RPMI7951 (cell line): ENCODE measurements around the gene MEIS1. TPM values are rescaled to one million over a fixed set of nuclear protein-coding genes. Genes with fewer than 3 reads are reported as not detected.
A peak's percentile ranks its signal among the peaks of the same experiment; 100 is the strongest.

ENCODE experiments used
- DNase-seq: peaks from one replicate; pipeline ENCODE4 v3.0.0-alpha.2; 2012; ENCODE audit warnings: low read depth
- total RNA-seq: library from RNA; depleted of rRNA; stranded (reverse); fragments of >200 nt; shearing (Covaris generic); gene quantifications from 2 replicates; pipeline ENCODE4 v1.2.3, GENCODE V29; 2014

MEIS1 gene
- total RNA-seq, 1 experiment from 2014 or later, result 6.2 TPM

DNA sequence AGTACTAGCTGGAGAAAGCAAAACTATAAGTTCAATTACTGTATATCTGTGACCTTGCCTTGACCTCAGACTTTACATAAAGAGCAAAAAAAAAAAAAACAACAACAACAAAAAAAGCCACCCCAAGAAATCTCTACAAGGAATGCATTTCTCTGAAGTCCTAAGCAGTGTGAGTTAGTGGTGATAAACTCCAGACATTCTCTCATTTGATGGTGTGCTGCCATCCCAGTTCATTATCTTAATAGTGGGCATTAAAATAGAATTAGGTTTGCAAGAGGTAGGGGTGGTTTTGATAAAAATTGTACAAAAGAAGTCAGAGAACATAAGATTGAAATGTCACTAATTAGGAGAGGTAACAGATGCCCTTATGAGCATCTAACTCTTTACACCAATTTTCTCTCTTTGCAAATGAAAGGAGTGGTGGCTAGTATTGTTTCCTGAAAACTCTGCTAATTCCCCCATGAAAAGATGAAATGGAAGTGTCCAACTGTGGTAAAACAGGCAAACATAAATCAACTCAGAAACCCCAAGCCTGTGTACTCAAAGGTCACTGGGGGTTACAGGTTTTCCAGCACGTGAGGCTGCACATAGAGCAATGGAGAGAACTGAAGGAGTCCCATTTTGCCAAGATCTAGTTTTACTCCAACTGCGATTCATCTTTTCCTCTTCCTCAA lies 131.9 kb downstream of the MEIS1 start:
- no peak for DNase-seq

DNA sequence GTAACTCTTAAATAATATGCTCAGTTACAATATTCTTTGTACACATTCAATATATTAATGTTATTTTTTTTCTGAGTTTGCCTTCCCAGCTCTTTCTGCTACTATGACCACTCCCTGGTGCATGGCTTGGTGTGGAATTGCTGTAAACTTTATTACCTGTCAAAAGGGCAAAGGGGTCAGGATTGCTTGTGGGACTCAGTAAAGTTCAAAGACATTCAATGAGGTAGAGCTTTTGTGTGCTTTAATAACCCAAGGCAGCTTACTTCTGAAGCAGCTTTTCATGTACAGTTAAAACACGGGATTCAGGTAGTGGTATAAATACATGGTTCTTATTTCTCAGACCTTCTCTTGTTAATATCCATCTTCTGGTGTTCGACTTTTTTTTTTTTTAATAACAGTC lies 132.8 kb downstream of the MEIS1 start:
- no peak for DNase-seq

DNA sequence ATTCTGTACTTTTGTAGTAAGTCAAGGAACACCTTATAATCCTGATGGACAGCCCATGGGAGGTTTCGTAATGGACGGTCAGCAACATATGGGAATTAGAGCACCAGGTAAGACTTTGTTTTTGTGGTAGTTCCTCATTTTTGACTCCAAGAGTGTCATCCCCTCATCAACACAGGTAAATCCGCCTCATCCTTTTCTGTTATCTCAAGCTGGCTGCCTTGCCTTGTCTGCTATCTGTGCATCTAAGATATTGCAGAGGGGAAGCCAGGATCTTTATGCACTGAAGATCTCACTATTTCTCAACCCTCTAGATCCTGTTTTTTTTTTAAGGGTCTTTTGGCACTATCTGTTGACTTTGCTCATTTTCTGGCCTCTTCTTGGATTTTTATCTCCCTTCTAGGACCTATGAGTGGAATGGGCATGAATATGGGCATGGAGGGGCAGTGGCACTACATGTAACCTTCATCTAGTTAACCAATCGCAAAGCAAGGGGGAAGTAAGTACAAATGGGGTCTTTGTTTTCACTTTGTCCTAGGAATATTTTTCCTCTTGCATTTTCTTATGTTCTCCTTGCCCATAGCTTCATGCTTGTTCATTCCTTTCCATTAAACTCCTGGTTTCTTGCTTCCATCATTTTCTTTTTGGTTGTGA lies 133.8 kb downstream of the MEIS1 start:
- DNase-seq, result no peak

DNA sequence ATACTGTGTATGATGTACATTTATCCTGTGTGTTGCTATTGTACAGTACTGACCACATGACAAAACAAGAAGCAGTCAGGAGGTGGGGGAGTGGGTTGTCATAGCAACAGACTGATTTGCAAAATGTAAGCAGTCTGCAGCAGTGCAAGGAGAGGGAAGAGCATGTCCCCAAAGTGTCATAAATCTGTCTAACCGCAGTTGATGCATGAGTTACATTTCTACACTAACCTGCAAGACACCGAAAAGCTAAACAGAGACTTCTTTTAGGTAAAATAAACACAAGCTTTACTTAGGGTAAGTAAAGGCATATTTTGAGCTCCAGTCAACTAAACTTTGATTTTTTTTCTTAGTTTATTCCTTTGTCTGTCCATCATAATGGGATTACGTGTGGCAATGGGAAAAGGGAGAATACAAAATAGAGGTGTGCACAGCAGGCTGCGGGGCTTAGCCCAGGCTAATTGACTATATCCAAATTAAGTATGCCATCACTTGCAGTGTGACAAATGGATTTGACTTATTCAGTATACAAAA lies 134.5 kb downstream of the MEIS1 start:
- DNase-seq, result no peak

DNA sequence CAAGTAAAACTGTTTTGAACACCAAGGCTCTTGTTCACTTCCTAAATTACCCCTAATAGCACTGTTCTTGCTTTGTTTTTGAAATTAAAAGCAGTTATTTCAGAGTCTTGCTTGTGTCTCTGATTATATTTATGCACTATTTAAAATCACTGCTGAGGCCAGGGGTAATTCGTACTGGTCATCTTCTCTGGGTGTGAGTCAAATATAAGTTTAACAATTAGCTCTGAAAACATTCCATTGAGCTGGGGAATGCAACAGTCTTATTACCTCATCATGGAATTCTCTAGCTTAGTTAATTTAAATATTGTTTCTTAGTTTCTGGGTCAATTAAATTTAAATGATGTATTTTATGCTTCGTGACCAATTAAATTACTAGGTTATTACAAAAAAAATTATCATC lies 135.0 kb downstream of the MEIS1 start:
- DNase-seq, result no peak

DNA sequence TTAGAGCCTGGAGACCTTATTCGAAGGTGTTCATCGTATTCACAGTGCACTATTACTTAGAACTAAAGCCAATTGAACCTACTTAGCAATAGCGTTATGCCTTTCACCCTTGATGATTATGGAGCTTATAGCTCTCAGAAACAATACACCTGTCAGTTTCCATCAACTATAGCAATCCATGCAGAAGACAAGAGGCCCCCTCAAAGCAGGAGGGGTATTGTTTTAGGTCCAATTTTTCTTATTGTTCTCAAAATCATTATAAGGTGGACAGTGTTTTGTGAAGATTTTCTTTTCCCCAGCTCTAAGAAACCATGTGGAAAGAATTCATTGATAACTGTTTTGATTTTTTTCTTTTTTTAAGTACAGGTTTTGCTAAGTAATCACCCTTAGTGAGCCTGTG lies 135.5 kb downstream of the MEIS1 start:
- no peak for DNase-seq

DNA sequence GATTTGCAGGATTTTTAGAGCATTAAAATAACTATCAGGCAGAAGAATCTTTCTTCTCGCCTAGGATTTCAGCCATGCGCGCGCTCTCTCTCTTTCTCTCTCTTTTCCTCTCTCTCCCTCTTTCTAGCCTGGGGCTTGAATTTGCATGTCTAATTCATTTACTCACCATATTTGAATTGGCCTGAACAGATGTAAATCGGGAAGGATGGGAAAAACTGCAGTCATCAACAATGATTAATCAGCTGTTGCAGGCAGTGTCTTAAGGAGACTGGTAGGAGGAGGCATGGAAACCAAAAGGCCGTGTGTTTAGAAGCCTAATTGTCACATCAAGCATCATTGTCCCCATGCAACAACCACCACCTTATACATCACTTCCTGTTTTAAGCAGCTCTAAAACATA lies 137.0 kb downstream of the MEIS1 start:
- DNase-seq, result no peak

DNA sequence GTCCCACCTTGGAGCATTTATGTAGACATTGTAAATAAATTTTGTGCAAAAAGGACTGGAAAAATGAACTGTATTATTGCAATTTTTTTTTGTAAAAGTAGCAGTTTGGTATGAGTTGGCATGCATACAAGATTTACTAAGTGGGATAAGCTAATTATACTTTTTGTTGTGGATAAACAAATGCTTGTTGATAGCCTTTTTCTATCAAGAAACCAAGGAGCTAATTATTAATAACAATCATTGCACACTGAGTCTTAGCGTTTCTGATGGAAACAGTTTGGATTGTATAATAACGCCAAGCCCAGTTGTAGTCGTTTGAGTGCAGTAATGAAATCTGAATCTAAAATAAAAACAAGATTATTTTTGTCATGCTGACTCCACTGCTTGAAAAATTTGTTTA lies 137.5 kb downstream of the MEIS1 start:
- no peak for DNase-seq

DNA sequence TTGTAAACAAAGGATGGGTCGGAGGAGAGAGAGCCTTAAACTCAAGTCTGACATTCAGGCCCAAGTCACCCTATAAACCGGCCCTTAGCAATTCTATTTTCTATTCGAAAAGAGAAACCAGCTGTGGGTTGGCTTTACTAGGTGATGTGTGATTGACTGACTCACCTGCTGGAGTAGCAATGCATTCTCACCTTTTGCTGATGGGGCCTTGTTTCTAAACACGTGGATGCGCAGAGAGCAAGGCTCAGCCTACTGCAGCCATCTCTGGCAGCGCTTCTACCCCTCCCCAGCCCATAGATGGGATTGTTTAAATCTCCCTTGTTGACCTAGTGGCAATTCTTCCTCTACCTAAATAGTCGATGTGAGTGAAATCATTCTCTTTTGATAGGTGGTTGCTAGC lies 138.5 kb downstream of the MEIS1 start:
- DNase-seq, result no peak

DNA sequence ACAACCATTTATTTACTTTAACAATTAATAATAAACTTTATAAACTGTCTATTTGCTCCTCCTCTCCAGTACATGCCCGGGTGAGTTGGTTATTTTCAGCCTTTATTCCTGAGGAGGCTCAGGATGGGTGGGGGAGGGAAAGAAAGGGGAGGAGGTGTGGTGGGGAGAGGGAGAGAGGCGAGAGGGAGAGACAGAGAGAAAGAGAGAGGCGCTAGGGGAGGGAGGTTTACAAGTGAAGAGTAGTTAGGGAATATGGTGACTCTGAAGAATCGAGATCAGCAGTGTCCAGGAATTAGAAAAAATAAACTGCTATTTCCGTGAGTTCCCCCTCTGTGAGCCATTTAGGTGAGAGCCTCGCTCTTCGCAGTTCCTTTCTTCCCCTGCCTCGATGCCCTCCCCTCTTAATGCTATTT lies 138.9 kb downstream of the MEIS1 start:
- no peak for DNase-seq

DNA sequence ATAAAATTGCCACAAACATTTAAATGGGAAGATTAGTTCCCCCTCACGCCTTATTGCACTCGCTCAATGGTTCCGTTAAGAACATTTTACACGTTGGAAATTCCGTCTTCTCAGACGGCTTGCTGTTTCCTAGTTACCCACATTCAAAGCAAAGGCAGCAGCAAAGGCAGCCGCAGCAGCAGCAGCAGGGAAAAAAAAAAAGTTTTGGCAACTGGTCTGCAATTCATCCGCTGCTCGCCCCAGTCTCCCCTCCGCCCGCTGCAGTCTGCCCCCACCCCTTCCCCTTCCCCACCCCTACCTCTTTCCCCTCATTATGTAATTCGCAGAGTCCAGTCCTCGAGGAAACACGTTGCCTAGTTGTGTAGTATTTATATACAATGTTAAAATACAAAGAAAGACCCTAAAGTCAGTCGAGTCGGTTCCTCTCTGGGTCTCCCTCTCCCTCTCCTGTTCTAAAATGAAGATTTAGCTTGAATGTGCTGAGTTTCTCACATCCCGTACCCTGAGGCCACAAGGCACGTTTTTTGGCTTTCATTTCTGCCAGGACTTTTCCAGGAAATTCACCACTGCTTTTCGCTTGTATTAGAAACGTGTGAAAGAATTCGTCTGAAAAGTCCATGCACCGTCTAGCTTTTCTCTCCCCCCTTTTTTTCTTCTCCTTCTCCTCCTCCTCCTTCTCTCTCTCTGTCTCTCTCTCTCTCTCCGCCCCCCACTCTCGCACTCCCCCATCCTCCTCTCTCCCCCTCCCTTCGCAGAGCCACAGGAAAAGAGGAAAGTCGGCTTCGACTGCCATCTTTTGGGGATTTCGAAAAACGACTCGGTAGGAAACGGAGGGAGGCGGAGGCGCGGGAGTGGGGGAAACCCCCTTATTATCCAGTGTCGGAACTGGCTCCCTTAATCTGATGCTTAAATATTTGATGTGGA lies 140.0 kb downstream of the MEIS1 start:
- peak; percentile 71 for DNase-seq

DNA sequence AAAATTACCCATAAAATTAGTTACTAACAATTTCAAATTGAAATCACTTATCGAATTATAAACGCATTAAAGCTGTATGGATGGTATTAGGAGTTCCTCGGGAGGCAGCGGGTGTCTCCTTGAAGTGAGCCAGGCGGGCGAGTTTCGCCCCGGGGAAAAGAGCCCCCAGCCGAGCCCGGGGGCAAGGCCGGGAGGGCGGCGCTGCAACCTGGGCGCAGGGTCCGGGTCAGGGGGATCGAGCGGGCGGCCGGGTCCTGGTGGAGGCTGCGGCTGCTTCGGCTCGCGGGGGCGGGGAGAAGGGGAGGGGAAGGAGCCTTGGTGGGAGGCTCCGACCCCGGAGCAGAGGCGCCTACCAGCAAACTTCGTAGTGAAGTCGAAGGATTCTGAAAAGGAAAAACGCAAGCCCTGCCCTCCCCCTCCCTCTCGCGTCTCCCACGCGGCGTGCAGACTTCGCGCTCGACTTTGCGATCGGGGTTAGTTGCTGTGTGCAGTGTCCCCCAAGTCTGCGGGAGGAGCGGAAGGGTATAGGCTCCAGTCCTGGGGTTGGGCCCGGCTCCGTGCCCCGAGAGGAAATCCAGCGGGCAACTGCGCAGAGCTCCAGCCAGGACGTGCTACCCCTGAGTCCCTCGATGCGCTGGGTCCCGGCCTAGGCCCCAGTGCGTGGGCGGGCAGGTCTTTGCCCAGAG lies 140.8 kb downstream of the MEIS1 start:
- DNase-seq, result peak; percentile 16

DNA sequence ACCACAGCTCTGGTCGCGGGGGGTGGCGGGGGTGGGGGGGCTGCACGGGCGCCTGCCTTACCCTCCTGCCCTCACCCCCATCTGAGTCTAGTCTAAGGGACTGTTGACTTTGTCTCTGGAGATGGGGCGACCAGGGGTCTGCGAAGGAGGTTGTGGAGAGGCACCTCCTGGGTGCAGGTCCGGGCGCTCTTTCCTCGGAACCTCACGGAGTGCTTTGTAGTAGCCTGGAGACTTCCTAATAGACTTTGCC lies 141.3 kb downstream of the MEIS1 start:
- DNase-seq, result no peak

DNA sequence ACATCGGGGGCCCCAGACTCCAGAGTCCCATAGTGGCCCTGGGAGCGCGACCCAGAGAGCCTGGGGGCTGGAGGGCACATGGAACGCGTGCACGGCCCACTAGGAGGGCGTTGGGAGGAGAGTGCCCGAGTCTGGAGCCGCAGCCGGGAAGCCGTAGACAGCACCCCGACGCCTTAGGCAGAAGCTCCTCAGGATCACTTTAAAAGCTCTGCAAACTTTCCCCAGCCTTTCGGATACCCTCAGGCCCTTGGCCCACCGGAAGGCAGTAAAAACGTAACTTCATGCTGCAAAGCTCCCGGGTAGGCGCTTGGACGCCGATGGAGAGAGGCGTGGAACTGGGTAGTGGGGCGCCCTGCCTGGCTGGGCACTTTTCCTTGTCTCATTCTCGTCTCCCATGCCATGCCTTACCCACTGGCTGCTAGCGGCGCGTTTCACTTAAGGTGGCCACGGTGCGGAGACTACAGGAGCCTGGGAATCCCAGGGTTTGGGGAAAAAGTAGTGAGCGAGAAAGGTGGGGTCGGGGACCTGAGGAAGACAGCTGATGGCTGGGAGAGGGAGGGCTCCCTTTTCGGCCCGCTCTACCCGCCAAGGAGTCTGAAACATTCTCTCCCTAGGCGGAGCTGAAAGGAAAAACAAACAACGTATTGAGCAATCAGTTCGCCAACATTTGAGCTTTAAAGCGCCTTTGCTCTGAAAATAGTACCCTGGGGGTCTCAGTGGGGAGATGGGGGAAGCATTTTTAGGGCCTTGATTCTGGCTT lies 141.8 kb downstream of the MEIS1 start:
- DNase-seq, result peak; percentile 20

DNA sequence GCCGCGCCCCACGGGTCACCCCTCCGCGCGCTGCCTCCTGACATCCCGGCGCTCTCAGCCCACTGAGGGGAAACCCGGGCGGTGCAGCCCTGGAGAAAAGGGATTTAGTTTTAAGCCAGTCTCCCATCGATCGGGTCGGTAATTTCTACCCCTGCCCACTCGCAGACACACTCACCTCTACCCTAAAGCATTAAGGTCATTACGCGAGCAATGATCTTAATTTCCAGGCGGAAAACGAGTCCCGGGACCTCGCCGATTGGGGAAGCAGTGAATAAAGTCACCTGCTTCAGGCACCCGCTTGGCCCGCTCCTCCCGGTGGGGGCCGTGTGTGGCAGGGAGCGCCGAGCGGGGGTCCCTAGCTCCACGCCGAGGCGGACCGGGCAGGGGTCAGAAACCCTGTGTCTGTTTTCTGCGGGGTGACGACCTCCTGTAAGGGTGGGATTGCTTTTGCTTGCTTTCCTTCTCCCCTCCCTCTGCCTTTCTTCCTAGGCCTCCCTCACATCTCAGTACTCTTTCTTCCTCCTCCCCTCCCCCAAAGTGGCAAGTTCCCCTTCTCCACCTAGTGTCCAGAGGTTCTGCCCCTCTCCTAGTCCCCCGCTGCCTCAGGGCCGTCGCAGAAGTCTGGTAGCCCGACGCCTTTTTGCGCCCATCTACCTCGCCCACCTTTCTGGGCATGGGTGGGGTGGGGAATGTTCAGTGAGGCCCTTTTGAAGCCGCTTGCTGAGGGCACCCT lies 142.6 kb downstream of the MEIS1 start:
- DNase-seq, result no peak

DNA sequence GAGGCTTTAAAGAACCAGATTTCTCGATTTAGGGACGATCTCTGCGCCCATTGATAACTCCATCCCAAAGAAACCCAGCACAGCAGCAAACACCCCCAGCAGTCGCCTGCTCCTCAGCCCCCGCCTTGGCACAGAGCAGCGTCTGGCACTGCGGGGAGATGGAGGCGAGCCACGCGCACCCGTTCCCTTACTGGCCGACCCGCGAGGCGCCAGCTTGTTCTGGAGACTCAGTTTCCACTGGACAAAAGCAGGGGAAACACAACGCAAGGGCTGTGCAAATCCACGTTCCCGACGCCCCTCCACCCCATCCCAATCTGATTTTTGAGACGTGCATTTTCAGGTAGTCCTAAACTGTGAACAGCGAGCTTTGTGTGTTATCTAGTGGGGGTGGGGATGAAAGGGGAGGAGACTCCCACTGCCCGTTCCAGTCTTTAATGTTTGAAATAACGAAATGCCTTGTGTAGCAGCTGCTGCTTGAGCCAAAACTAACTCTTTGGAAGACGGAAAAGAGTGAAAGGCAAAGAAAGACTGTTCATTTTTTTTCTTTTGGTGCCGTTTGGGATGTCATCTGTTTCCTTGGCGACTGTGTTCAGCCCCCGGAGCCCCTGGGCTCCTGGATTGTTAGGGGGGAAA lies 143.2 kb downstream of the MEIS1 start:
- DNase-seq, result no peak

DNA sequence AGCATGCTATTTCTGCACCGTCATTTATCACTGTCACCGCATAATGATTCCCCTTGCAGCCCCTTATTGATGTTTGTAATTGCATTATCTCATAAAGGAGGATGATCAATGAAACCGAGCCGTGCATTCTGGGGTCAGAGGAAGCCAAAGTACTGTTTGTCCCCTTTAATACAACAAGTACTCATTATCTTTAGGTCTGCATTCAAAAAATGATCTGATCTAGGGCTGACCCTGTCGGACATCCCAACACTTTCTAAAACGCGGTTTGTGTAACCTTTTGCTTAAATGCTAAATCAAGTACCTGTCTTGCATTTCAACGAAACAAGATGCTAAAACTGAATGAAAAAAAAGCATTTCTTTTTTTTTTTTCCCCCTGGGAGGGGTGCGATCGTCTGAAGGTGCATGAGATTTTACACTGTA lies 143.8 kb downstream of the MEIS1 start:
- no peak for DNase-seq

DNA sequence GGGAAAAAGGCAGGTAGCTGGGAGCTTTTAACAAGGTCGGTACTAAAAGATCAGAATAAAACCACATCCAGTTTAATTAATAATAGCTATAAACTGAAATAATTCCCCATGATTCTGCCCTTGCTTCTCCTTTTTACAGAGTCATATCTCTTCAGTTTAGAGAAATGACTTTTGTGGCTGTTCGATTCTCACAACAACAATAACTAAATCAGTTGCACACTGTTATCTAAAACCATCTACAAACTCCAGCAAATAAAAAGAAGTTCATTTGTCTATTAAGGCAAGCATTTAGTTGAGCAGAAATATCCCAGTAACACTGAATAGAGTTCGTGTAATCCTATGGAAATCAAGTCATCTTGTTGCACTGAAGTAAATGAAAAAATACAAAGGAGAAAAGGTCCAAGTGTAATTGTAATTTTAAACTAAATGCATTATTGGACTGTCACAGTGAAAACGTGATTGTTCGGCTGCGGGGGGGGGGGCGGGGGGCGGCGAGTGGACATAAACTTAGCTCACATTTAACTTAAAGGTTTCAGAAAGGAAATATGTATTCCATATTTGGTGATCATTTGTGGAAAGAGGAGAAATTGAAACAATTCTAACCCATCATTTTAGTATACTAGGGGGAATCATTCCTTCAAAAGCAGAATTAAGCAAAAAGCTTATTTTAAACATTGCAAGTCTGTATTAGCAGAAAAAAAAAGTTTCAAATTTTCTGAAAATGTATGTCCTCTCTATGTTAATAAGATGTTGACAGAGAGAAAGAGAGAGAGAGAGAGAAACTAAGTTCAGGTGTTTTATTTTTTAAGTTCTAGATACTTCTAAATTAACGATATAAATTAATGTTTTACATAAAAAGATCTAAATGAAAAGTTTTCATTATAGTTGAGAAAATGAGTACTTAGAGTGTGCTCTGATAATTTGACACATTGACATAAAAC lies 144.5 kb downstream of the MEIS1 start:
- no peak for DNase-seq
